SU-DHL-6 (cell line): Measurements from ENCODE around the gene FBXW11.

Experiments used
- H2AFZ ChIP-seq: fragments of 200-600 bp; sonication (generic); 2 replicates; pipeline ENCODE4 v1.6.1; 2014; ENCODE audit warnings: low read depth, mild to moderate bottlenecking, moderate library complexity, mixed read lengths, antibody characterized with exemption, low read length; ENCODE audit not compliant: severe bottlenecking
- H3F3A ChIP-seq: fragments of 200-600 bp; shearing (Covaris generic); 2 replicates; pipeline ENCODE4 v1.6.0; 2016; ENCODE audit warnings: antibody characterized with exemption, mild to moderate bottlenecking; ENCODE audit not compliant: insufficient read depth
- H3K27ac ChIP-seq: fragments of 200-600 bp; sonication (generic); 2 replicates; pipeline ENCODE4 v1.5.1; 2016; ENCODE audit warnings: low read depth, mild to moderate bottlenecking, low read length, moderate library complexity, mixed read lengths
- H3K27me3 ChIP-seq: fragments of 200-600 bp; sonication (generic), shearing (Covaris generic); 2 replicates; pipeline ENCODE4 v1.6.0; 2014; ENCODE audit warnings: mild to moderate bottlenecking, low read length
- H3K36me3 ChIP-seq: fragments of 200-600 bp; sonication (generic); 2 replicates; pipeline ENCODE4 v1.6.1; 2014; ENCODE audit warnings: mild to moderate bottlenecking, low read length, mixed read lengths
- H3K4me2 ChIP-seq: fragments of 300-600, 200-600 bp; shearing (Covaris generic), sonication (generic); 2 replicates; pipeline ENCODE4 v1.6.0; 2014; ENCODE audit warnings: low read length, low read depth, mild to moderate bottlenecking; ENCODE audit not compliant: poor library complexity, severe bottlenecking
- H3K4me3 ChIP-seq: fragments of 200-600 bp; sonication (generic); 2 replicates; pipeline ENCODE4 v1.5.1; 2014; ENCODE audit warnings: antibody characterized with exemption, low read length, mild to moderate bottlenecking, mixed read lengths; ENCODE audit not compliant: insufficient read depth, poor library complexity, severe bottlenecking
- H3K79me2 ChIP-seq: fragments of 200-600 bp; sonication (generic); 2 replicates; pipeline ENCODE4 v1.6.1; 2014; ENCODE audit warnings: mild to moderate bottlenecking, low read length, moderate library complexity; ENCODE audit not compliant: insufficient read depth
- H3K9ac ChIP-seq: fragments of 200-600 bp; sonication (generic); 2 replicates; pipeline ENCODE4 v1.7.0; 2014; ENCODE audit warnings: mild to moderate bottlenecking, low read length
- H3K9me2 ChIP-seq: fragments of 200-600 bp; sonication (generic); replicated peaks from 2 replicates; pipeline ENCODE4 v1.6.1; 2014; ENCODE audit warnings: low read length; ENCODE audit not compliant: insufficient read depth
- H3K9me3 ChIP-seq: fragments of 200-600 bp; sonication (generic); 2 replicates; pipeline ENCODE4 v1.6.1; 2014; ENCODE audit warnings: low read length, mixed read lengths; ENCODE audit not compliant: insufficient read depth
- H4K20me1 ChIP-seq: fragments of 200-600 bp; sonication (generic); 2 replicates; pipeline ENCODE4 v1.6.1; 2014; ENCODE audit warnings: low read depth, mild to moderate bottlenecking, antibody characterized with exemption, low read length, moderate library complexity, mixed read lengths
- CTCF ChIP-seq: fragments of 200-600 bp; sonication (generic); IDR thresholded peaks from one replicate; pipeline ENCODE4 v1.5.1; 2017; ENCODE audit warnings: antibody characterized with exemption, mild to moderate bottlenecking, low read length, moderate library complexity; ENCODE audit not compliant: insufficient read depth, poor library complexity, severe bottlenecking
- EZH2phosphoT487 ChIP-seq: fragments of 200-600 bp; sonication (generic), shearing (Covaris generic); conservative IDR thresholded peaks from 2 replicates; pipeline ENCODE4 v1.6.1; 2018; ENCODE audit warnings: mild to moderate bottlenecking, antibody characterized with exemption, low read length, moderate library complexity, mixed read lengths

Gene FBXW11

DNA sequence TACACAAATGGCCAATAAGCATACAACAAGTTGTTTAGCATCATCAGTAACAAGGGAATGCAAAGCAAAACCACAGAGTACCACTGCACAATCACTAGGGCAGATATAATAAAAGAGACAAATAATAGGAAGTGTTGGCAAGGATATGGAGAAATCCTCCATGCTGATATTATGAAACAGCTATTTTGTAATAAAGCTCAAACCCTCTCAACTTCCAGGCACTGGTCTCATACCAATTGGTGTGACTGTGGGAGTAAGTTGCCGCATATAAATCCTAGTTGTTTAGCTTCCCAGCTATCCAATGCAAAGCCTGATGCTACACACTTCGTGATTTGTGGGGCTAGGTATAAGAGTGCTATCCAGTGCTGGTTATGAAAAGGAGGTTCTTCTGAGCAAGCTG, 132.2 kb downstream of the FBXW11 start:
- Histone ChIP-seq H3K9me2 (no peaks in the 10 kb centered on the region), H3K4me3 (no peak overlapping the region), H3K4me2 (no peak overlapping the region), H3K27me3 (no peaks in the 10 kb centered on the region), H4K20me1 (no peaks in the 10 kb centered on the region), H3K9me3 (no peaks in the 10 kb centered on the region), H3K27ac (no peak overlapping the region), H2AFZ (no peak overlapping the region), H3K79me2 (no peaks in the 10 kb centered on the region), H3K9ac (no peak overlapping the region), H3K36me3 (peaks cover 6% of the 10 kb centered on the region; the same call in 1 of the 2 replicates), H3F3A (no peaks in the 10 kb centered on the region)
- TF ChIP-seq CTCF = no peak
- no peak for TF ChIP-seq EZH2phosphoT487

DNA sequence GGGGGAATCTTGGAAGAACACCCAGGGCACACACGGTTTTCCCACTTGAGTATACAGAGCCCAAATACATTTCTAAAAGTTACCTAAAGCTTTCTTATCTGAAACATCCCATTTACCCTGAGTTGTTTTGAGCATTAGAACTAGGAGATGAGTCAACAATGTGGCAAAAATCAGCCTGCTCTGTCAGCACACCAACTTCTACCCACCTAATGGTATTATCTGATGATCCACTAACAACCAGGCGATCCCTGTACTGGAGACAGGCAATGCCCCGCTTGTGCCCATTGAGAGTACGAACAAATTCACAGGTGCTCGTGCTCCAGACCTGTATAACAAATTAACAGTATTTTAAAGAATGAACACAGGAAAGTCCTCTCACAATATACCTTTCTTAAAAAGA, 133.8 kb downstream of the FBXW11 start:
- no peaks in the 10 kb centered on the region for H3K9me2 ChIP-seq
- H3K4me2 ChIP-seq = no peak overlapping the region
- TF ChIP-seq CTCF (no peak), EZH2phosphoT487 (no peak)
- no peak overlapping the region for H3K9ac ChIP-seq
- no peak overlapping the region for H3K4me3 ChIP-seq
- H3K9me3 ChIP-seq = no peaks in the 10 kb centered on the region
- no peaks in the 10 kb centered on the region for H3K27me3 ChIP-seq
- no peak overlapping the region for H3K27ac ChIP-seq
- peaks cover 10% of the 10 kb centered on the region; the same call in 1 of the 2 replicates for H3K36me3 ChIP-seq
- H3K79me2 ChIP-seq = no peaks in the 10 kb centered on the region
- no peaks in the 10 kb centered on the region for H4K20me1 ChIP-seq
- no peak overlapping the region for H2AFZ ChIP-seq
- no peaks in the 10 kb centered on the region for H3F3A ChIP-seq

DNA sequence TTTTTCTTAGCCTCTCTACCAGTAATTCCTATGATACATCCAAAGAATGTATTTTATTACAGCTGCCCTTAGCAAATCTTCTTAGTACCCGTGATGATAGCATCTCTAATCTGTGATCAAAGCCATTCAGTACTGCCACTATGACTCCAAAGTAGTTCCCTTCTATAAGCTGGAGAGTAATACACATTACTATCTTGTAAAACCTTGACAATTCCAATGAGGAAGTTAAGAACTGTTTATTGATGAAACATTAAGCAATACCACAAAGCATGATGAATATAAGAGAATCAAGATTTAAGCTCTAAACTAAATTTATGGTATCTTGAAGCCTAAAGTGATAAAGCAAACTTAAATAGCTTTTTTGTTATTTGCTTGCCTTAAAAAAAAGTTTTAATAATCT, 134.7 kb downstream of the FBXW11 start:
- Histone ChIP-seq H4K20me1 (no peaks in the 10 kb centered on the region), H3K9me3 (no peaks in the 10 kb centered on the region), H3K79me2 (no peaks in the 10 kb centered on the region), H3K27ac (no peak overlapping the region), H3K4me3 (no peak overlapping the region), H2AFZ (no peak overlapping the region), H3K9me2 (no peaks in the 10 kb centered on the region), H3K9ac (no peak overlapping the region), H3K4me2 (no peak overlapping the region), H3K36me3 (peaks cover 10% of the 10 kb centered on the region; the same call in 1 of the 2 replicates), H3K27me3 (no peaks in the 10 kb centered on the region), H3F3A (no peaks in the 10 kb centered on the region)
- TF ChIP-seq EZH2phosphoT487 (no peak), CTCF (no peak)
